SW480 (cell line): ENCODE measurements around the gene PJA1.

Experiments used
- DNase-seq: peaks from one replicate; pipeline ENCODE4 v3.0.0-alpha.2; 2016; ENCODE audit warnings: low spot score

The PJA1 gene

GRCh38 chrX:69170319-69170718, 5.1 kb upstream of the PJA1 start:
- no peak for DNase-seq

GRCh38 chrX:69163936-69164741, 1.1 kb downstream of the PJA1 start:
- peak; percentile 26 for DNase-seq

- no peak for DNase-seq
Measured at GRCh38 chrX:69162361-69162865, 2.8 kb downstream of the PJA1 start.

GRCh38 chrX:69161786-69162349, 3.4 kb downstream of the PJA1 start:
- DNase-seq: no peak

GRCh38 chrX:69161371-69161770, 3.9 kb downstream of the PJA1 start:
- DNase-seq: no peak

- peak; percentile 40 for DNase-seq
Measured at GRCh38 chrX:69158166-69158980, 6.9 kb downstream of the PJA1 start.

- no peak for DNase-seq
Measured at GRCh38 chrX:69156638-69157037, 8.6 kb downstream of the PJA1 start.

- DNase-seq: no peak
Measured at GRCh38 chrX:69155786-69156520, 9.3 kb downstream of the PJA1 start.

- no peak for DNase-seq
Measured at GRCh38 chrX:69154051-69154450, 11.2 kb downstream of the PJA1 start.

GRCh38 chrX:69153060-69153730, 12.1 kb downstream of the PJA1 start:
- peak; percentile 25 for DNase-seq

- DNase-seq: peak; percentile 25
Measured at GRCh38 chrX:69152417-69152841, 12.8 kb downstream of the PJA1 start.

- no peak for DNase-seq
Measured at GRCh38 chrX:69151866-69152284, 13.4 kb downstream of the PJA1 start.

GRCh38 chrX:69150281-69150960, 14.8 kb downstream of the PJA1 start:
- DNase-seq: peak; percentile 12

- DNase-seq: no peak
Measured at GRCh38 chrX:69149466-69150280, 15.6 kb downstream of the PJA1 start.

GRCh38 chrX:69148946-69149345, 16.3 kb downstream of the PJA1 start:
- no peak for DNase-seq

GRCh38 chrX:69146739-69147138, 18.5 kb downstream of the PJA1 start:
- DNase-seq: no peak

GRCh38 chrX:69145714-69146113, 19.5 kb downstream of the PJA1 start:
- DNase-seq: no peak

- DNase-seq: no peak
Measured at GRCh38 chrX:69144838-69145680, 20.2 kb downstream of the PJA1 start.

GRCh38 chrX:69143530-69143929, 21.7 kb downstream of the PJA1 start:
- no peak for DNase-seq
